Osteoblast (primary cell): ENCODE measurements around the gene TACC2. TPM values are rescaled to one million over a fixed set of nuclear protein-coding genes. Genes with fewer than 3 reads are reported as not detected.
A peak's percentile ranks its signal among the peaks of the same experiment; 100 is the strongest.

Experiments
- DNase-seq: peaks from one replicate; pipeline ENCODE4 v3.0.0; 2011; ENCODE audit warnings: low spot score, mixed read lengths; ENCODE audit not compliant: insufficient read length; ENCODE audit errors: missing footprints
- H2AFZ ChIP-seq: 2 replicates; pipeline ENCODE4 v1.6.0; 2011; ENCODE audit warnings: mild to moderate bottlenecking, low read length
- H3K27ac ChIP-seq: 2 replicates; pipeline ENCODE4 v1.5.1; 2011; ENCODE audit warnings: mild to moderate bottlenecking, low read depth, low read length, moderate library complexity
- H3K27me3 ChIP-seq: 2 replicates; pipeline ENCODE4 v1.6.0; 2012; ENCODE audit warnings: mild to moderate bottlenecking, control low read depth, inconsistent platforms, low read length, moderate library complexity; ENCODE audit not compliant: insufficient read depth
- H3K36me3 ChIP-seq: 2 replicates; pipeline ENCODE4 v1.5.1; 2011; ENCODE audit warnings: mild to moderate bottlenecking, low read length, control low read depth, moderate library complexity; ENCODE audit not compliant: insufficient read depth
- H3K4me1 ChIP-seq: 2 replicates; pipeline ENCODE4 v1.5.1; 2011; ENCODE audit warnings: mild to moderate bottlenecking, low read length, control low read depth, moderate library complexity; ENCODE audit not compliant: insufficient read depth
- H3K4me2 ChIP-seq: 2 replicates; pipeline ENCODE4 v1.6.0; 2011; ENCODE audit warnings: mild to moderate bottlenecking, low read length; ENCODE audit not compliant: insufficient read depth
- H3K4me3 ChIP-seq: fragments of 200-600 bp; sonication (generic); 3 replicates; pipeline ENCODE4 v1.5.1; 2012; ENCODE audit warnings: mild to moderate bottlenecking, low read length, inconsistent platforms; ENCODE audit not compliant: insufficient read depth
- H3K79me2 ChIP-seq: 2 replicates; pipeline ENCODE4 v1.6.0; 2012; ENCODE audit warnings: mild to moderate bottlenecking, low read length, control low read depth, inconsistent platforms; ENCODE audit not compliant: insufficient read depth
- H3K9me3 ChIP-seq: 2 replicates; pipeline ENCODE4 v1.5.1; 2011; ENCODE audit warnings: low read depth, low read length, control low read depth
- H4K20me1 ChIP-seq: 2 replicates; pipeline ENCODE4 v1.6.0; 2012; ENCODE audit warnings: mild to moderate bottlenecking, low read length, control low read depth; ENCODE audit not compliant: insufficient read depth
- CTCF ChIP-seq: IDR thresholded peaks from 2 replicates; pipeline ENCODE4 v1.5.1; 2011; ENCODE audit warnings: mild to moderate bottlenecking, low read depth, low read length, moderate library complexity; ENCODE audit errors: extremely low read depth
- total RNA-seq: library from RNA; depleted of rRNA; stranded (reverse); fragments of >200 nt; gene quantifications from 2 replicates; pipeline ENCODE4 v1.2.3, GENCODE V29; 2012

TACC2 gene
- total RNA-seq, 1 donor: 5.8 TPM

GRCh38 chr10:122229666-122230065 lies 240.7 kb downstream of the TACC2 start:
- no peaks in the 10 kb centered on the region for H3K79me2 ChIP-seq
- H3K36me3 ChIP-seq: no peaks in the 10 kb centered on the region
- TF ChIP-seq CTCF: no peak
- peaks cover 8% of the 10 kb centered on the region for H3K4me1 ChIP-seq
- DNase-seq: no peak
- H3K4me3 ChIP-seq: no peak overlapping the region
- no peaks in the 10 kb centered on the region for H3K27me3 ChIP-seq
- no peaks in the 10 kb centered on the region for H3K9me3 ChIP-seq
- no peak overlapping the region for H2AFZ ChIP-seq
- no peak overlapping the region for H3K27ac ChIP-seq
- H3K4me2 ChIP-seq: no peak overlapping the region
- no peaks in the 10 kb centered on the region for H4K20me1 ChIP-seq

- no peak overlapping the region for H2AFZ ChIP-seq
- H3K27ac ChIP-seq: no peak overlapping the region
- H3K4me3 ChIP-seq: no peak overlapping the region
- H4K20me1 ChIP-seq: no peaks in the 10 kb centered on the region
- no peaks in the 10 kb centered on the region for H3K79me2 ChIP-seq
- no peak for TF ChIP-seq CTCF
- peaks cover 8% of the 10 kb centered on the region for H3K4me1 ChIP-seq
- no peaks in the 10 kb centered on the region for H3K36me3 ChIP-seq
- H3K27me3 ChIP-seq: no peaks in the 10 kb centered on the region
- H3K4me2 ChIP-seq: no peak overlapping the region
- H3K9me3 ChIP-seq: no peaks in the 10 kb centered on the region
- DNase-seq: no peak
Observed at GRCh38 chr10:122230222-122230621, 241.3 kb downstream of the TACC2 start.

GRCh38 chr10:122232769-122233168 lies 243.8 kb downstream of the TACC2 start:
- Histone ChIP-seq H3K4me3 (no peak overlapping the region), H3K4me1 (peaks cover 8% of the 10 kb centered on the region), H3K27ac (peak overlapping the region; percentile 61), H3K36me3 (no peaks in the 10 kb centered on the region), H3K4me2 (no peak overlapping the region), H3K27me3 (no peaks in the 10 kb centered on the region), H3K79me2 (no peaks in the 10 kb centered on the region), H4K20me1 (no peaks in the 10 kb centered on the region), H2AFZ (no peak overlapping the region), H3K9me3 (no peaks in the 10 kb centered on the region)
- peak; percentile 89 for DNase-seq
- no peak for TF ChIP-seq CTCF

- H3K27me3 ChIP-seq: no peaks in the 10 kb centered on the region
- TF ChIP-seq CTCF: no peak
- no peak overlapping the region for H3K27ac ChIP-seq
- no peaks in the 10 kb centered on the region for H3K79me2 ChIP-seq
- H3K4me2 ChIP-seq: no peak overlapping the region
- H4K20me1 ChIP-seq: no peaks in the 10 kb centered on the region
- H3K4me3 ChIP-seq: no peak overlapping the region
- no peaks in the 10 kb centered on the region for H3K9me3 ChIP-seq
- H2AFZ ChIP-seq: no peak overlapping the region
- no peak for DNase-seq
- peaks cover 8% of the 10 kb centered on the region for H3K4me1 ChIP-seq
- no peaks in the 10 kb centered on the region for H3K36me3 ChIP-seq
Observed at GRCh38 chr10:122233857-122234348, 244.9 kb downstream of the TACC2 start.
